KG1 (cell line): Measurements from ENCODE around the gene CUTA.
A peak's percentile ranks its signal among the peaks of the same experiment; 100 is the strongest.

ENCODE experiments used
- DNase-seq: peaks from one replicate; lab custom pipeline; 2025; lab: John Stamatoyannopoulos, UW

CUTA gene, protein sequence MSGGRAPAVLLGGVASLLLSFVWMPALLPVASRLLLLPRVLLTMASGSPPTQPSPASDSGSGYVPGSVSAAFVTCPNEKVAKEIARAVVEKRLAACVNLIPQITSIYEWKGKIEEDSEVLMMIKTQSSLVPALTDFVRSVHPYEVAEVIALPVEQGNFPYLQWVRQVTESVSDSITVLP

DNA sequence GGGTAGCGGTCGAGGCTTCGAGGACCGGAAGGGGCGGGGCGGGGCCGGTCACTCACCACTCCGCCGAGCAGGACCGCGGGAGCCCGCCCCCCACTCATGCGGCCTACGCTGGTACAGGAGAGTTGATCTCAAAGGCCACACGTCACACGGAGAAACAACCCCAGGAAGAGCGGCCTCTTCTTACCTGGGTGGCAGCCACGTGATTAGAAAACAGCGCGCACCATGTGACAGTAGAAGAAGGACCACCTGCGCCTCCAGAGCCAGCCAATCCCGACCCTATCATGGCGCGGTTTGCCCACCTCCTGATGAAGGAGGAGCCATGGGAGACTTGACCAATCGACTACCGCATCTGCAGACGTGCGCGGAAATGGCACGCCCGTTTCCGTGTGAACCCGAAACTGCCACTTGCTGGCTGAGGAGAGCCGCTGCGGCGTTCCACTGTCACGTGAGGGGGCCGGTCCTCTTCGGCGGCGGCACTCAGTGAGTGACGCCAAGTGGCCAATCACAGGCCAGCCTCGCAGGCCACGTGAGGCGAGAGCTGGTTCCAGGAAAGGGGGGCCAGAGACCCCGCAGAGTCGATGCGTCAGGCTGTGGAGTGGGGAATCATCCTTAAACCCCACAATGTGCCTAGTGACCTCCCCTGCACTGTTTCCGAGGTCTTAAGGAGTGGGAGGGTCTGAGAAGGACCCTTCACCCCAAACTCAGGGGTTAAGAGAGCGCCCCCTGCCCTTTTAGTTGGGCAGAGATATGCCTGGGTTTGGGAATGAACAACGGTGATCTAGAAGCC lies at the start of gene CUTA:
Gene CUTA, minus strand, starts transcription at position 205 of the 787 bp plus-strand sequence. Its CDS starts 107 bp downstream, at position 98.
- peak; percentile 98 for DNase-seq

DNA sequence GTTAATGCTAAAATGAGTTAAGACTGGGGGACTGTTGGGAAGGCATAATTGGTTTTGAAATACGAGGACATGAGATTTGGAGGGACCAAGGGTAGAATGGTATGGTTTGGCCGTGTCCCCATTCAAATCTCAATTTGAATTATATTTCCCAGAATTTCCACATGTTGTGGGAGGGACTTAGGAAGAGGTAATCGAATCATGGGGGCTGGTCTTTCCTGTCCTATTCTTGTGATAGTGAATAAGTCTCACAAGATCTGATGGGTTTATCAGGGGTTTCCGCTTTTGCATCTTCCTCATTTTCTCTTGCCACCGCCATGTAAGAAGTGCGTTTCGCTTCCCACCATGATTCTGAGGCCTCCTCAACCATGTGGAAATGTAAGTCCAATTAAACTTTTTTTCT lies 49.2 kb upstream of the CUTA start:
- DNase-seq, result no peak

DNA sequence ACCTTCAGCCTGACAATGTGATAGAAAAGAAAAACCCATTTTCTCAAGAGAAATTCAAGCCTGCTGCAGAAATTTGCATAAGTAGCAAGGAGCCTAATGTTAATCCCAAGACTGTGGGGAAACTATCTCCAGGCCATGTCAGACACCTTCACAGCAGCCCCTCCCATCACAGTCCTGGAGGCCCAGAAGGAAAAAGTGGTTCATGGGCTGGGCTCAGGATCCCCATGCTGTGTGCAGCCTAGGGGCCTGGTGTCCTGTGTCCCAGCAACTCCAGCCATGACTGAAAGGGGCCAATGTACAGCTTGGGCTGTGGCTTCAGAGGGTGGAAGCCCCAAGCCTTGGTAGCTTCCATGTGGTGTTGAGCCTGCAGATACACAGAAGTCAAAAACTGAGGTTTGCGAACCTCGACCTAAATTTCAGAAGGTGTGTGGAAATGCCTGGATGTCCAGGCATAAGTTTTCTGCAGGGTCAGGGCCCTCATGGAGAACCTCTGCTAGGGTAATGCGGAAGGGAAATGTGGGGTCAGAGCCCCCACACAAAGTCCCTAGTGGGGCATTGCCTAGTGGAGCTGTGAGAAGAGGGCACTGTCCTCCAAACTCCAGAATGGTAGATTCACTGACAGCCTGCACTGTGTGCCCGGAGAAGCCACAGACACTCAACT lies 48.3 kb upstream of the CUTA start:
- no peak for DNase-seq

DNA sequence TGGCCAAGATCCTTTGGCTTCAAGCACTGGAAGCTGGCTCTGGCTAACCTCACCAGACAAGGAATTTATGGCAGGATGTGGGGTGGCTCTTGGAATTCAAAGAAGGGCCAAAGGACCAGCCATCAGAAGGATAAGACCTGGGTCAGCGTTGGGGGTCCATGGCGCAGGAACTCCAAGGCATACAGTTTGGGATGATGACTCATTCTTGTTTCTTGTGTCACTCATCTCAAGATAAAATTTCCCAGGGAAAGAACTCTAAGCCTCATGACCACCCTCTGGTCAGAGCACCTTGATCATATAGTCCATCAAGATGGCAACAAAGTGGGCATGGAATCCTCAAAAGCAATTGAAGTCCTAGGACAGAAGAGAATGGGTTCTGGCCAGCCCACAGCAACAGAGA lies 41.3 kb upstream of the CUTA start:
- DNase-seq, result no peak

DNA sequence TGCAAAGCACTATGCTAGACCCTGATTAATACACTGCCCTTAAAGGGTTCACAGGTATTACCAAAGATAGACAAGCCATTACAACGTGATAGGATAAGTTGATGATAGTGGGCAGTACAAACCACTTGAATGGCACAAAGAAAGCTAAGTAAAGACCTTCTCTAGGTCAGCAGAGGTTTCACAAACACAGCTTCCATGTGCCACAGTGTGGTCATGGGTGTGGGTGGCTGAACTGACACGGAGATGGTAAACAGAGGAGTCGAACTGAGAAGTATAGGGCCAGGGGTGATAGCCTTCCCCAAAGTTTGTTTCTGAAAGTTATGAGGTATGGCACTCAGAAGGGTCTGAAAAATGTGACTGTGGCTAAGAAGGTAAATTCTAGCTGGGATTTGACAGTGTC lies 40.8 kb upstream of the CUTA start:
- no peak for DNase-seq

DNA sequence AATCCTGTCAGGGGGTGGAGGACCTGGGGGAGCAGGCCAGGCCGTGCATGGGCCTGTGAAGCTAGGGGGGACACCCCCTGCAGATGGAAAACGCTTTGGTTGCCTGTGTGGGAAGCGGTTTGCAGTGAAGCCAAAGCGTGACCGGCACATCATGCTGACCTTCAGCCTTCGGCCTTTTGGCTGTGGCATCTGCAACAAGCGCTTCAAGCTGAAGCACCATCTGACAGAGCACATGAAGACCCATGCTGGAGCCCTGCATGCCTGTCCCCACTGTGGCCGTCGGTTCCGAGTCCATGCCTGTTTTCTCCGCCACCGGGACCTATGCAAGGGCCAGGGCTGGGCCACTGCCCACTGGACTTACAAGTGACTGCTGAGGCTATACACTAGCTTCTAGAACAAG lies 38.2 kb upstream of the CUTA start:
- no peak for DNase-seq

DNA sequence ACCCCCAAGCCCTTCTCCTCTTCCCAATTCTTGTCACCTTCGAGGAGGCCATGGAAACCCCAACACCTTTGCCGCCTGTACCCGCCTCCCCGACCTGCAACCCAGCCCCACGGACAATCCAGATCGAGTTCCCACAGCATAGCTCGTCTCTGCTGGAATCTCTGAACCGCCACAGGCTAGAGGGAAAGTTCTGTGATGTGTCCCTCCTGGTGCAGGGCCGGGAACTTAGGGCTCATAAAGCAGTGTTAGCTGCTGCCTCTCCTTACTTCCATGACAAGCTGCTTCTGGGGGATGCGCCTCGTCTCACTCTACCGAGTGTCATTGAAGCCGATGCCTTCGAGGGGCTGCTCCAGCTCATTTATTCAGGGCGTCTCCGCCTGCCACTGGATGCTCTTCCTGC lies 37.1 kb upstream of the CUTA start:
- no peak for DNase-seq

DNA sequence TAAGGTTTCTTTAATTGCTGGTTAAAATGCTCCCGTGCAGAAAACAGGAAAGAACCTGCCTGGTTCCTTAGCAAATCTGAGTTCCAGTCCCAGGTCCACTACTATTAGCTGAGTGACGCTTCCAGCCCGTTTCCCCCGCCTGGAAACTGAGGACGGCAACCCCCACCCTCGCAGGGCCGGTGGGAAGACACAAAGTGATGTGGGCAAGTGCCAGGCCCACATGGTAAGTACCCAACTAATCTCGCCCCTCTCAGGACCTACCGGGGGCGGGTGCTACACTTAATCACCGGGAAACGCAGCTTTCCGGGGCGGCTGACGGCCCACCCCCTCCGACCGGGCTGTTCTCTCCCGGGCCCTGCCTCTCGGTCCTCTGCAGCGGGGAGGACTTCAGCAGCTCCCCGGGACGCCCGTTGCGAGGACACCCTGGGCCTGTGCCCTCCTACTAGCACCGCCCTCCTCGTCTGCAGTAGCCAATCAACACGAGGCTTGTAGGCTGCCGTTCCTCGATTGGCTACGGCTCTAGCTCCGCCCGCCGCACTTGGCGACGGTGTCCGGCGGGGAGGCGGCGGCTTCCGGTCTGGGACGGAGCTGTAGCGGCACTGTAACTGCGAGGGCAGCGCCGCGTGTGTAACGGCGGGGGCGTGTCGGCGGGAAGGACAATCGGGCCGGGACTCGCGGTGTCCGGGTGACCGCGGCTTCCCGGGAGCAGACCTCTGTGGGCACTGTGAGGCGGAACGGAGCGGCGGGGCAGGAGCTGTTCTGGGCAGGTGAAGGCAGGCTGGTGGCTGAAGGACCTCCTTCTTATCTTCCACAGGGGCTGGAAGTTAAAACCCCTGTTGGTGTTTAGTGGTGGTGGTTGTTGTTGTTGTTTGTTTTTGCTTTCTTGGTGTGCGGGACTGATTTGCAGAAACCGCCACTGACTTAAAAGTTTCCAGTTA lies 36.4 kb upstream of the CUTA start, which contains the start of gene ZBTB9:
Gene ZBTB9, plus strand, starts transcription at position 568 of the 938 bp plus-strand sequence. CDS start 525 bp downstream, outside the sequence.
- DNase-seq, result peak; percentile 94

DNA sequence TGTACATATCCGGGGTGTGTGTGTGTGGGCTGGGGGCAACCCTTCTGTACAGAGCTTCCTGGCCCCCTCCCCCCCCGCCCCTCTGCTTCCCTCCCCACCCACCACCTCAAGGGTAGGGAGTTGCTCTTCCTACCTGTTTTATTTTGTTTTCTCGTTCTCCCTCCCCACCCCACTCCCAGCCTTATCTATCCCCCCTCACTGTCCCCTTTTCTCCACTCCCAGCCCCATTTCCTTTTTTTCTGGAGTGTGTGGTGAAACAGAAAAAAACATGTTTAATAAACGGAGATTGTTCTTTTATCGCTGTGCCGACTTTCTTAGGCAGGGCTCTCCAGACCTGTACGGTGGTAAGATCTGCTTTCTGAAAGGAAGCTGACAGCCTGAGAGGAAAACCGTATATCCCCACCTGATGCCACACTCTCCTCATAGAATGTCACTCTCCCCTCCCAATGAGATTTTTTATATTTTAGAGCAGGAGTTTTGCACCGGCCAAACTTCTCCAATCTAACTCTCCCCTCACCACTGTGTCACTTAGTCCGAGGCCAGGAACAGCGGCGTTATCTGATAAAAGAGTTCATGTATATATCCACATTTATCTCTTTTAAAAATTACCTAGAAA lies 35.6 kb upstream of the CUTA start:
- DNase-seq, result no peak

DNA sequence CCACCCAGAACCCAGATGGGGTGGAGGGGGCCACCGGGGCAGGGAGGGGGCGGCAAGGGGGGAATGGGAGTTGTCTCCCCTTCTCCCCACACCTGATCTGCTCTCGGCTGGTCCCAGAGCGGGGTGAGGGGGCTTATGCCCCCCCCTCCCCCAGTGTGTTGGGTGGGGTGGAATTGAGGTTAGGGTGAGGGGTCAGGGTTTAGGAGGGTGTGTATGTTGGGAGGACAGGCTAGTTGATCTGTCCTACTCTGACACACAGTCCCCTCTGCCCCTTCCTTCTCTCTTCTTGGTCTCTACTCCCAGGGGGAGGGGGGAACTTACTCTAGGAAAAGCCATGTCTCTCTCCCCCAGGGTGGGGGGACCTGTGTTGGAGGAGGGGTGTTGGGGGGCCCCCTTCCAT lies 34.6 kb upstream of the CUTA start:
- DNase-seq, result no peak

DNA sequence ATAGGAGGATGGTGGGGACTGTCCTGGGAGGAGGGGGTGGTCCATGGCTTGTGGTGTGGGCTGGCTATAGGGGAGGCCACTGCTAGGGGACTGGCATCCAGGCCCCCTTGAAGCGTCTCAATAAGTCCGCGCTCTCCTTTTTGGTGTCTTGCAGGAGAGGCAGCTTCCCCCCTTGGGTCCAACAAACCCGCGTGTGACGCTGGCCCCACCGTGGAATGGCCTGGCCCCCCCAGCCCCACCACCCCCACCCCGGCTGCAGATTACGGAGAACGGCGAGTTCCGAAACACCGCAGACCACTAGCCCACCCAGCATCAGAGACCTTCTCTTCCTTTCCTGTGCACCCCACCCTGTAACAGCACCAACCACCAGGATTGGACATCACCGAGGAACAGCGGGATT lies 33.7 kb upstream of the CUTA start:
- DNase-seq, result no peak

DNA sequence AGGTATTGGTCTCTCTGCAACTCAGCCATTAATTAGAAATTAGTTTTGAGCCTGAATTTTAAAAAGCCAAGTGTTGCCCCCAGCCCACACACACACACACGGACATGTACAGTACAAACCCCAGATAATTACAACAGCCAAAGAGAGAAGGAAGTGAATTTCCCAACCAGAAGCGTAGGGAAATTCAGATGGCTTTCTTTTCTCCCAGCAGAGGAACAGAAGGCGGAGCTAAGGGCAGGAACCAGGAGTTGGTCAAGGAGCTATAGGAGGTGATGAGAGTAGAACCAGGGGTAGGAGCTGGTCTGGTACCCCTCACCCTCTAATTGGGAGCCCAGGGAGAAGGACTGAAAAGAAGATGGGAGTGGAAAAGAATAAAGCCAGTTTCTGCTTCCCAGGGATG lies 32.5 kb upstream of the CUTA start:
- no peak for DNase-seq

DNA sequence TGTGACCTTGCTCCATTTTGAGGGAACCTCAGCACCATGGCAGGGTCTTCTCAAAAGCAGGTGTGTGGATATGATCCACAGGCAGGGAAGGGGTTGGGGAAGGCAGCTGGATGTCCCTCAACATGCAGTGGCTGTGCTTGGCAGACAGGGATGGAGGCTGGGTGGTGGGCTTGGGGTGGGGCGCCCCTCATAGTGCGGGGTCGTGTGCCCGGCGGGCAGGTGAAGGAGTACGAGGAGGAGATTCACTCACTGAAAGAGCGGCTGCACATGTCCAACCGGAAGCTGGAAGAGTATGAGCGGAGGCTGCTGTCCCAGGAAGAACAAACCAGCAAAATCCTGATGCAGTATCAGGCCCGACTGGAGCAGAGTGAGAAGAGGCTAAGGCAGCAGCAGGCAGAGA lies 28.4 kb upstream of the CUTA start:
- no peak for DNase-seq

DNA sequence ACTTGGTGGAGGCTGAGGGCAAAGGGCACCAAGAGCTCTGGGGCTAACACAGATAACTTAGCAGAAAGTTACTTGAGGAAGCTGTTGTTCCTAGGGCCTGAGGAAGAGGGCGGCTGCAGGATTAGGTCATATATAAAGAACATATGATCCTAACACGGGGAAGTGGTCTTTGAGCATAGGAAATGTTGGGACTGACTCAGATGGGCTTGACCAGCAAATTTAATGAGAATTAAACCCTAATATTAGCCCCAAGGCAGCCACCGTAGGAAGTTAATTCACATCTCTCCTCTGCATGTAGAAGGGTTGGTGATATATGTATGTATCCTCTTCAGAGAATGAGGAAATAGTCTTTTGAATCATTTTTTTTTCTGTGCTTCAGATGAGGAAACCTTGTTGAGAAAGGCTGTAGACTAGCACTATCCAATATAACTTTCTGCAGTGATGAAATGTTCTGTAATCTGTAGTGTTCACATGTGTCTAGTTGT lies 27.3 kb upstream of the CUTA start:
- DNase-seq, result no peak

DNA sequence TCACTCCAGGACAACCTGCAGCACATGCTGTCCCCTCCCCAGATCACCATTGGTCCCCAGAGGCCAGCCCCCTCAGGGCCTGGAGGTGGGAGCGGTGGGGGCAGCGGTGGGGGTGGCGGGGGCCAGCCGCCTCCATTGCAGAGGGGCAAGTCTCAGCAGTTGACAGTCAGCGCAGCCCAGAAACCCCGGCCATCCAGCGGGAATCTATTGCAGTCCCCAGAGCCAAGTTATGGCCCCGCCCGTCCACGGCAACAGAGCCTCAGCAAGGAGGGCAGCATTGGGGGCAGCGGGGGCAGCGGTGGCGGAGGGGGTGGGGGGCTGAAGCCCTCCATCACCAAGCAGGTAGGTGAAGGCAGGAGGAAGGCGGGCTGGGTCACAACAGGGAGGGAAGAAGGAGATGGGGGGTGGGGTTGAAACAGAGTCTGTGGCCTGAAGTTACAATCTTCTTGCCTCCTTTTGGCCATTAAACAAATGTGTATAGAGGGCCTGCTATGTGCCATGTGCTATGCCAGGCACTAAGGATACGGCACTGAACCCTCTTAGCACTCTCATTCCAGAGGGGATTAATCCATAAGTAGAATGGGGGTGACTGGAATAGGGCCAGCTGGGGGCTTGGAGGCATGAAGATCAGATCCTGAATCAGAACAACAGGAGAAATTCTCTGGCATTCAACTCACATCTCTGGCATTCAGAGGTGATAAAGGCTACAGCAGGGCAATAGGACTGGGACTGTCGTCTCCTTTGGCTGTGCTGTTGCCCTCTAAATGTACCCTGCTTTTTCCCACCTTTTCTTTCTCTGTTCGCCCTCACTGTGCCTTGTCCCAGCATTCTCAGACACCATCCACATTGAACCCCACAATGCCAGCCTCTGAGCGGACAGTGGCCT lies 26.0 kb upstream of the CUTA start:
- DNase-seq, result no peak

DNA sequence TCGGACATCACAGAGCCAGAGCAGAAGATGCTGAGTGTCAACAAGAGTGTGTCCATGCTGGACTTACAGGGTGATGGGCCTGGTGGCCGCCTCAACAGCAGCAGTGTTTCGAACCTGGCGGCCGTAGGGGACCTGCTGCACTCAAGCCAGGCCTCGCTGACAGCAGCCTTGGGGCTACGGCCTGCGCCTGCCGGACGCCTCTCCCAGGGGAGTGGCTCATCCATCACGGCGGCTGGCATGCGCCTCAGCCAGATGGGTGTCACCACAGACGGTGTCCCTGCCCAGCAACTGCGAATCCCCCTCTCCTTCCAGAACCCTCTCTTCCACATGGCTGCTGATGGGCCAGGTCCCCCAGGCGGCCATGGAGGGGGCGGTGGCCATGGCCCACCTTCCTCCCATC lies 25.1 kb upstream of the CUTA start:
- no peak for DNase-seq

DNA sequence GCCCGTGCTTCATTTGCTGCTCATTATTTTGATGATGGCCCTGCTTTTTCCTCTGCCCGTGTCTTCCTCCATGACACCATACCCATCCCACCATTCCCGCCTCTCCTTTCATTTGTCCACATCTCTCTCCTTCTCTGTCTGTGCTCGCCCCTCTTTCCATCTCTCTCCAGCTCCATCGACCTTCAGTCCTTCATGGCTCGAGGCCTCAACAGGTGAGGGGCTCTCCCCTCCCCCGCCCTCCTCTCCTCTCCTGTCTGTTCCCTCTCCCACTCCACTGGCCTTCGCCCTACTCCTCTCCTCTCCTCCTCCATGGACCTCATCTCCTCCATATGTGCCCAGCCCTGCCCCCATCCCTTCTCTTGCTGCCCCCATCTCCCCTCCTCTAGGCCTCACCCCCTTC lies 24.4 kb upstream of the CUTA start:
- no peak for DNase-seq

DNA sequence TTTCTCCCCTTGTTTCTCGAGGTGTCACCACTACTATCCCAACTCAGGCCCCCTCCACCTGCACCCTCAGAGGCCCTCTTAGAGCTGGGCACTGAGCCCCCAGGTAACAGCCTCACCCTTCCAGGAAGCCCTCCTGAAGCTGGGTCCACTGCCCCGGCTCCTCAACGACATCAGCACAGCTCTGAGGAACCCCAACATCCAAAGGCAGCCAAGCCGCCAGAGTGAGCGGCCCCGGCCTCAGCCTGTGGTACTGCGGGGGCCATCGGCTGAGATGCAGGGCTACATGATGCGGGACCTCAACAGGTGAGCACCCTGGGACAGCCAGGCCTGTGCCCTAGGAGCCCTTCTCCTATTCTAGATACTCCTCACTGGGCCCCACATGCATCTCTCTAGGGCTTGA lies 23.6 kb upstream of the CUTA start:
- no peak for DNase-seq

DNA sequence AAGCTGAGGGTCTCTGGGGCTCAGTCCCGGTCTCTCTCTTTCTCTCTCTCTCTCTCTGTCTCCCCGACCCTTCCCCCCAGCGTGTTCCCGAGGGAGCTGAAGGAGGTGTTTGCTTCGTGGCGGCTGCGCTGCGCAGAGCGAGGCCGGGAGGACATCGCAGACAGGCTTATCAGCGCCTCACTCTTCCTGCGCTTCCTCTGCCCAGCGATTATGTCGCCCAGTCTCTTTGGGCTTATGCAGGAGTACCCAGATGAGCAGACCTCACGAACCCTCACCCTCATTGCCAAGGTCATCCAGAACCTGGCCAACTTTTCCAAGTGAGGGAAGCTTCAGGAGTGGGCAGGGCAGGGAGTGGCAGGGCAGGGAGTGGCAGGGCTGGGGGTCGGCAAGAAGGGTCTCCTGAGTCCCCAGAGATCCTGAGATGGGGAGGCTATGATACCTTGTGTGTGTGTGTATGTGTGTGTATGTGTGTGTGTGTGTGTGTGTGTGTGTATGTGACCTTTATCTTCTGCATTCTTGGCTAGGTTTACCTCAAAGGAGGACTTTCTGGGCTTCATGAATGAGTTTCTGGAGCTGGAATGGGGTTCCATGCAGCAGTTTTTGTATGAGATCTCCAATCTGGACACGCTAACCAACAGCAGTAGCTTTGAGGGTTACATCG lies 22.9 kb upstream of the CUTA start:
- DNase-seq, result no peak
